Measurements from ENCODE around the gene PDGFRB.

The PDGFRB gene

GRCh38 chr5:150172556-150172955, 16.9 kb upstream of the PDGFRB start:
- no peak for TF ChIP-seq CTCF (conservative IDR thresholded peaks at IDR 0.05; ENCODE audit: low read depth, low read length)

GRCh38 chr5:150172145-150172544, 16.5 kb upstream of the PDGFRB start:
- no peak for TF ChIP-seq CTCF (conservative IDR thresholded peaks at IDR 0.05; ENCODE audit: low read depth, low read length)
- peak; percentile 69 for DNase-seq (ENCODE audit: low read depth)
- H3K4me3 ChIP-seq (ENCODE audit: low read depth, low read length) = no peak overlapping the region

More at GRCh38 chr5:150172556-150172955, 16.9 kb upstream of the PDGFRB start:
- DNase-seq (ENCODE audit: low read depth) = no peak
- no peak overlapping the region for H3K4me3 ChIP-seq (ENCODE audit: low read depth, low read length)

GRCh38 chr5:150168864-150169263, 13.2 kb upstream of the PDGFRB start:
- TF ChIP-seq CTCF (conservative IDR thresholded peaks at IDR 0.05; ENCODE audit: low read depth, low read length) = no peak

GRCh38 chr5:150167908-150168307, 12.3 kb upstream of the PDGFRB start:
- no peak overlapping the region for H3K4me3 ChIP-seq (ENCODE audit: low read depth, low read length)
- peak; percentile 28 for TF ChIP-seq CTCF (conservative IDR thresholded peaks at IDR 0.05; ENCODE audit: low read depth, low read length)
- DNase-seq (ENCODE audit: low read depth) = no peak

More at GRCh38 chr5:150168864-150169263, 13.2 kb upstream of the PDGFRB start:
- no peak for DNase-seq (ENCODE audit: low read depth)
- no peak overlapping the region for H3K4me3 ChIP-seq (ENCODE audit: low read depth, low read length)

GRCh38 chr5:150167512-150167850, 11.8 kb upstream of the PDGFRB start:
- no peak for TF ChIP-seq CTCF (conservative IDR thresholded peaks at IDR 0.05; ENCODE audit: low read depth, low read length)
- no peak overlapping the region for H3K4me3 ChIP-seq (ENCODE audit: low read depth, low read length)
- no peak for DNase-seq (ENCODE audit: low read depth)

GRCh38 chr5:150166650-150167511, 11.2 kb upstream of the PDGFRB start, which contains the start of gene CDX1:
TSS of gene CDX1 (plus strand) at chr5:150166778. CDS start at chr5:150166877, 99 bp downstream.
- no peak for TF ChIP-seq CTCF (conservative IDR thresholded peaks at IDR 0.05; ENCODE audit: low read depth, low read length)
- no peak within 1 kb of the TSS for H3K4me3 ChIP-seq (ENCODE audit: low read depth, low read length)
- DNase-seq (ENCODE audit: low read depth) = no peak
